Ramos (cell line): ENCODE results near the gene NRXN2.

Source experiments
- in situ Hi-C: fragments of 300-500 bp; cut with MboI; formaldehyde crosslinking; loops from one replicate; pipeline ENCODE4 v1.14.3; 2022; ENCODE audit warnings: low sequenced_read_pairs; ENCODE audit not compliant: unreplicated experiment

Gene NRXN2

DNA sequence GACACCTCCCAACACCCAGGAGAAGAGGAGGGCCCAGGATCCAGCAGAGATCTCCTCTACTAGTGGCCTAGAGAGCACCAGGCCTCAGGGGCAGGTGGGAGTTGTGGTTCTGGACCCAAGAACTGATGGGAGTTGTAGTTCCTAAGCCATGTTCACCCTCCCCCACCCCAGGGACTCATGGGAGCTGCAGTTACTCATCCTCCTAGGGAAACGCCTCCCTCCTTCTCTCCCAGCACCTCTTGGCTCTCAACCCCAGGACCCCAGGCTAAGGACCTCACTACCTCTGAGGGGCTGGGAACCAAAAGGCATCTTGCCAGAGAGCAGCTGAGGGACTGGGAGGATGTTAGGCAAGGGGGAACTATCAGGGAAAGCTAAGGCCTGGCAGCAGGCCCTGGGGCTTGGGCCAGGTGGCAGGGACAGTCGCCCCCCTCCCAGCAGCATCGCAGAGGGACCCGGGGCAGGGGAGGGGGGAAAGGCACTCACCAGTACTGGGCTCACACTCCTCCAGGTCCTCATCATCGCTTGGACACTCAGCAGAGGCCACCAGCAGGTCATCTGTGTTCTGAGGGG, 103.1 kb downstream of the NRXN2 start:
- in situ Hi-C loops = no loop called here

DNA sequence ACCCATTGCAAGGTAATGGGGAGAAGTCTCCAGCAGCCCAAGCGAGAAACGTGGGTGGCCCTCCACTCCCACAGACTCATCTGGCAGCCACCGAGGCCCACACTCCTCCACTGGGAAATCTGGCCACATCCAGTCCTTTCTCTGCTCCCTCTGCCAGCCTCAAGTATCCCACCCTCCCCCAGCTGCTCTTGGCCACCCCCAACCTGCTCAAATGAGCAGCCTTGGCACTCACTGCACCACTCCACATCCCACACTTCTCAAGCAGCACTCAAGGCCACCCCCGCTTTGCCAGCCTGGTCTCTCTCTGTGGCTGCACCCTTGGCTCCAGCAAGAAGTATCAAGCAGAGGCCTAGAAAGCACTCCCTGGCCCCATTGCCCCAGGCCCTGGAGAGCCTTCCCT, 103.8 kb downstream of the NRXN2 start:
- in situ Hi-C loops = no loop called here

GRCh38 chr11:64616817-64617216, 106.2 kb downstream of the NRXN2 start:
- in situ Hi-C loops = no loop called here

DNA sequence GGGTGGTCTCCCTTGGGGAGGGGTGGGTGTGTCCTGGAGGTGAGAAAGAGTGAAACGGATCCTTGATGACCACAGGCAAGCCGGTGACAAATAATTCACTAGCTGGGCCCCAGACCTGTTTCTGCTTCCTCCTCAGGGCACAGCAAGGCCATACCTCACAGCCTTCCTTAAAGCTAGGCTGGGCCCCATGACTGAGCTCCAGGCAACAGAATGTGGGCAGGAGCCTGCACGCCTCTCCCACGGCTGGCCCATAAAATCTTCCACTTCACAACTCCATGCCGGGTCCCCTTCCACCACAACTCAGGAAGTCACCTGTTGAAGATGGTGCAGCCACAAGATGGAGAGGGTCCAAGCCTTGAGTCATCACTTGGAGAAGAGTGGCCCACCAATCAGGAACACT, 108.1 kb downstream of the NRXN2 start:
- in situ Hi-C loops = no loop called here

DNA sequence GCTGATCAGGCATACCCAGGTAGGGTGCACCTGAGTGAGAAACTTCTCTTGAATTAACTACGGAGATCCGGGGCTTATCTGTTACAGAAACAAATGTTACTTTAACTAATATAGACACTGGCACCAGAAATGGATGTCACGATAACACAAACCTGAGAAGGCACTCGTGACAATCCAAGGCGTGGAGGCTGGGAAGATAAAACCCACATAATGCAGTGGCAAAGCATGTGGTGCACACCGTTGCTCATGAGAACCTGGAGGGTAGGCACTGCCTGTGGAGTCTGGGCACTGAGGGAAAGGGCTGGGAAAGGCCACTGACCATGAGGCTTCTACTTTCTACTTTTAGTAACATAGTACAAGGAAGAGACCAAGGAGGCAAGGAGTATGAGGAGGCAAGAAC, 109.3 kb downstream of the NRXN2 start:
- in situ Hi-C loops = no loop called here

DNA sequence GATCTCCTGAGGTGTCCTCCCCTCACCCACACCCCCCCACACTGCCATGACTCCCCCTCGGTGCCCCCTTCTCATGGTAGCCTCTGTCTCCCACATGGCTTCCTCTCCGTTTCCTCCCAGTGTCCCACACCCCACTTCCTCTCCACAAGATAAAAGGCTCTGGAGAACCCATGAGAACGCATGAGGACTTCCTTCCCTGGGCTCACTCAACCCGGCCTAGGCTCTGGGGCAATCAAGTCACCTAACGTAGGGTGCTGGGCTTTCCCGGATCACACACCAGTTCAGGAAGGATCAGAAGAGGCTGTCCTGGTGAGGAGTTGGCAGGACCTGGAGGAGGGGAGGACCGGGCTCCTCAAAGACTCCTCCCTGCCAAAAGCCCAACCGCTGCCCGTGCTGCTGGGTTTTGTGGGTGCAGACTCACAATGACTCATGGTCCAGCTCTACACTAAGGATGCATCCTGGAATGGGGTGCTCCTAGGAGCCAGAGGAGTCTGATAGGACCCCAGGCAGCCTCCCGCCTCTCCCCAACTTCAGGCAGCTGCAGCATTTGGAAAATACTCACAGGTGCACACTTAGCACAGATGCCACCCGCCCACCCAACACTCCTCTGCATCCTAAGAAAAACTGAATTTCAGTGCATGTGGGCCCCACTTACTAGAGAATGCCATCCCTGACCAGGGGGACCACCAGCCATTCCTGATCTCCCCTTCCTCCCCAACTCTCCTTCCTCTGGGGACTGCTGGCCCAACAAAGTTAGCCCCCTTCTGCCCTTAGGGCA, 110.9 kb downstream of the NRXN2 start:
- in situ Hi-C loops = no loop called here

DNA sequence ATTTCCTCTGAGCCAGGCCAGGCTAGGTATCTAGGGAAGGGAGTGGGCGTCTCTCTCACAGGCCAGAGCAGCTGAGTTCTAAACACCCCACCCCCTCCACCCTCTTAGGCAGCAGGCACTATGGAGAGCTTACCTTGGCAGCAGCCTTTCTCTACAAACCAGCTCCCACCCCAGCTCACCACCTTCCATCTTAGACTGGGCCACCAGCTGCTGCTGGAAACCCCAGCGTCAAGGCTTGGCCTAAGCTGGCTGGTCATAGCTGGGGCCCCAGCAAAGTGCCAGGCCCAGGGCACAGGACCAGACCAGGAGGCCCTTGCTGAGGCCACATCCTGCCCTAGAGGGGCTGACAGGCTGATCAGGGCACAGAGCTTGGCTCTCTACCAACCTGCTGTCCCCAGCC, 111.8 kb downstream of the NRXN2 start:
- in situ Hi-C loops = no loop called here

DNA sequence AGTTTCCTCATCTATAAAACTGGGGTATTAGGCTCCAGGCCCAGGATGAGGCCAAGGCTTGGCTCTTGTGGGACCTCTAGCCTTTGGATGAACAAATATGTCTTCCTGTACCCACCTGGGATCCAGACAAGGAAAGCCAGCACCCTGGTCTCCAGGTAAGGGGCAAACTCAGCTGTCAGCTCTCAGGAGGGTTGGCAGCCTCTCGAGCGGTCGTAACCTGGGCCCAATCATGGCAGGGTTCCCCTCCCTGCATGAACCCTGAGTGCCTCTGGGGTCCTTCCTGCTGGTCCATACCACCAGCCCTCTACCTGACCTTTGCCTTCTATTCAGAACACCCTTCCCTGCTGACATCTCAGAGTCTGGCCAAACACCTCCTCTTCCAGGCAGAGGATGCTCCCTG, 112.4 kb downstream of the NRXN2 start:
- in situ Hi-C loops = no loop called here

DNA sequence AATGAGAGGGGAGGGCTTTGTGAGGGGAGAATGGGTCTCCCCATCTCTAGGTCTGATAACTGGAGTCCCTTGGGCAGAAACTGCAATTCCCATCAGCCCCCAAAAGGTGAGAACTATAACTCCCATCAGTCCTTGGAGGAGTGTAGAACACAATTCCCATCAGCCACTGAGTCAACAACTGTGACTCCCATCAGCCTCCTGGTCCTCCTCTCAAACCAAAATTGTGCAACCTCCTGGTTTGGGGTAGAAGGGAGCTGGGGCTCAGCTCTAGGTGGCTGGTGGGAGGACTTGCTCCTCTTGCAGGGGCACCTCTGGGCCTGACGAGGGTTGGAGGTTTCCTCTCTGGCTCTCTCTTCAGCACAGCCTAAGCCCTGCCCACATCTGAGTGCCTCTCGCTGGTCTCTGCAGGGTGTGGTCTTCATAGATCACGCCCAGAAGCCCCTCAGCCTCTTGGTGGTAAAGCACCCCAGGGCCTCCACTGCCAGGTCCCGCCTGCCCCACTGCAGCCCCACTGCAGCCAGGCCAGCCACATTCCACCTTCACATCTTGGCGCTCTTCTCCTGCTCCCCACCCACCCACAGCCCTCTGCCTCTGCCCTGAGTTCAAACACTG, 113.5 kb downstream of the NRXN2 start:
- in situ Hi-C loops = no loop called here

DNA sequence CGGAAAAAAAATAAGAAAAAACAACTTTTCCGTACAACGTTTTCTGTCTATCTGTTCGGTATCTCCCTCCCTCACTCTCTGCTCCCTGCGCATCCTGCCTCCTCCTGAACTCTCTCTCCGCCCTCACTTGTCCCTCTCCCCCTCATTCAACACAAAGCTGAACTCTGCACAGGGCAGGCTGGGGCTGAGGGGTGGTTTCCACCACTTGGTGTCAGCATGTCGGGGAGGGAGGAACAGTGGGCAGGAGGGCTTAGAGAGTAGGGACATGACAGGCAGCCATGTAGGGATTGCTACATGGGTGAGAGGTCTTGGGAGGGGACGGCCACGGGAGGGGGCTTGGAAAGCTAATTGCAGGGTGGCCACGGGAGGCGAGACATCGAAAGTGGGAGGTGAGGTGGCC, 114.4 kb downstream of the NRXN2 start:
- in situ Hi-C loops = no loop called here

- in situ Hi-C loops = no loop called here
These were observed 115.0 kb downstream of the NRXN2 start for GRCh38 chr11:64608046-64608445.

DNA sequence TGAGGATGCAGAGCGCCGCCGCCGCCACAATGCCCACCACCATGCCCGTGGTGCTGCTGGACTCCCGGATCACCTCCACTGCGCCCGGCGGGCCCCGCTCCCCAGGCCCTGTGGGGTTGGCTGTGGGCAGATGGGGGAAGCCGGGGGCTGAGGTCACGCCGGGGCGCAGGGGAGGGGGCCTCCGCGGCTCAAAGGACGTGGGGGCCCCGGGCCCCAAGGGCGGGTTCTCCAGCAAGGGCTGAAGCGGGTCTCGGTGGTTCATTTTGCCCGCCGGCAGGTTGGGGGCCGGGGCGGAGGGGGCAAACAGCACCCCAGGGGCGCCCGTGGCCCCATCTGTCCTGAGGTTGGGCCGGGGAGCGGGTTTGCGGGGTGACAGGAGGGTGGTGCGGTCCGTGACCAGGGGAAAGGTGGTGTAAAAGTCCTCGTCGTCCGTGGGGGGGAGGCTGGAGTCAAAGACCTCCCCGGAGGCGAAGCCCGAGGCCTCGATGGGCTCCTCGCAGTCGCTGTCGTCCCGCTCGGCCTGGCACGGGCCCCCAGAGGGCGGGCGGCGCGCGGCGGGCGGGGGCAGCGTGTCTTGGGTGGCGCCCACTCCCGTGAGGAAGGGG, 115.5 kb downstream of the NRXN2 start:
- in situ Hi-C loops = no loop called here

DNA sequence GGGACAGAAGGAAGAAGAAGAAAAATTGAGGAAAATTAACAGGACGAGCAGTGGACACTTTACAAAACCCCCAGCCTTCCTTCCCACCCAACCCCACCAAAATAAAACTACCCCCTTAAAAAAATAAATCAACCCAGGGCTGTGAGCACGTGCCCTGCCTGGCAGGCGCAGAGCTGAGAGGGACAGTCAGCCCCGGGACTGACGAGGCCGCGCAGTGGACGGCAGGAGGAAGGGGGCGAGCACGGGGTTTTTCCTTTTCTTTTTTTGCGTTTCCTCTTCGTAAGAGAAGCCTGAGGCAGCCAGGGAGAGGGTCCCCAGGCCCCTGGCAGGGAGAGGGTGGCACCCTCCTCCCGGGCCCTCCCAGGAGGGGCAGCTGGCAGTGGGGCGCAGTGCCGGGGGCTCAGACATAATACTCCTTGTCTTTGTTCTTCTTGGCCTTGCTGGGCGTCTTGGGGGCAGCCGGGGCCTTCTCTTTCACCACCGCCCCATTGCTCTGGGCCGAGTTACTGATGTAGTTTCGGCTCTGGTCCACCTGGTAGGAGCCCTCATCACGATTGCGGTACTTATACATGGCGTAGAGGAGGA, 116.1 kb downstream of the NRXN2 start:
- in situ Hi-C loops = no loop called here

DNA sequence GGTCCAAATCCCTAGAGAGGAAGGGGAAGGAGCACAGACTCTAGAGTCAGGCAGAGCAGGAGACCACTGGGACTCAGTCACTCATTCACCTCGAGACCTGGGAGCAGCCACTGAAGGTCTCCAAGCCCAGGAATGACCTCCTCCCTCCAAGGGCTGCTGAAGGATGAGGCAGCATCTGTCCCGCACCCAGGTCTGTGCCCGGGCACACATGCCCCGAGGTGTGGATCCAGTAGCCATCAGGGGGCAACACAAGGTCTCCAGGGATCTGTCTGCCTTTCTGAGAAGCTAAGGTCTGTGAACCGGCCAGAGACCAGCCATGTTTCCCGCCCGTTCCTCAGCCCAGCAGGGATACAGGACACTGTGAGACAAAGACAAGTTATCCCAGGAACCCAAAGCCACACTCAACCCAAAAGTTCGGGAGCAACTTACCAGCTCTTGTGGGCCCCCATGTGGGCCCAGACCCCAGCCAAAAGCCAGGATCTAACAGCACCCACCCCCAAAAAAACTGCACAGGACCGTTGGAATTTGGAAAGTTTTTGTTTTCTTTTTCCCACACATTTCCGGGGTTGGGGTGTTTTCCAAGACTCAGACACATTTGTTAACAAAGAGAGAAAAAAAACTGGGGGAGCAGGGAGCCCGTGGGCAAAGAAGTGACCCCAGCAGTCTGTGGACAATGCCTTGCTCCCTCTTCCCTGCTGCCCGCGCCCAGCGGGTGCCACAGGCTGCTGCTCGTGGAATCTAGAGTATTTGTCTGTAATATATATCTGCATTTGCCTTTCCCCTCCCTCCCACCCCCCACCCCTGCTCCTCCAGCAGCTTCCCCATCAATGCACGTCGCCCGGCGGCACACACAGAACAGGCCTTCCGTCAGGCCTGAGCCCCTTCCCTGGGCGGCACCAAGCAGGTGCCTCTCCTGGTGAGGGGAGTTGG, 117.1 kb downstream of the NRXN2 start:
- in situ Hi-C loops = no loop called here

DNA sequence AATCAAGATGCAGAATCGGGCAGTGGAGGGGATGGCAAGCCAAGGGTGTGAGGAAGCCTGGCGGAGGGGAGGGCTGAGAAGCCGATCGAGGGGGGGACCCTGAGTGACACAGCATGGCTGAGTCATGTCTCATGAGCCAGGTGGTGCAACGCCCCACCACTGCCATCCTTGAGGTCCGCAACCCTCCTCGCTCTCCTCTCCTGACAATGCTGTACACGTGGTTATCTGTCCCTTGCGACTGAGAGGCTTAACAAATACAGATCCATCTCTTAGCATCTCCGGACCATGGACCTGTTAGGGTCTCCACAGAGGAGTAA, 117.8 kb downstream of the NRXN2 start:
- in situ Hi-C loops = no loop called here

DNA sequence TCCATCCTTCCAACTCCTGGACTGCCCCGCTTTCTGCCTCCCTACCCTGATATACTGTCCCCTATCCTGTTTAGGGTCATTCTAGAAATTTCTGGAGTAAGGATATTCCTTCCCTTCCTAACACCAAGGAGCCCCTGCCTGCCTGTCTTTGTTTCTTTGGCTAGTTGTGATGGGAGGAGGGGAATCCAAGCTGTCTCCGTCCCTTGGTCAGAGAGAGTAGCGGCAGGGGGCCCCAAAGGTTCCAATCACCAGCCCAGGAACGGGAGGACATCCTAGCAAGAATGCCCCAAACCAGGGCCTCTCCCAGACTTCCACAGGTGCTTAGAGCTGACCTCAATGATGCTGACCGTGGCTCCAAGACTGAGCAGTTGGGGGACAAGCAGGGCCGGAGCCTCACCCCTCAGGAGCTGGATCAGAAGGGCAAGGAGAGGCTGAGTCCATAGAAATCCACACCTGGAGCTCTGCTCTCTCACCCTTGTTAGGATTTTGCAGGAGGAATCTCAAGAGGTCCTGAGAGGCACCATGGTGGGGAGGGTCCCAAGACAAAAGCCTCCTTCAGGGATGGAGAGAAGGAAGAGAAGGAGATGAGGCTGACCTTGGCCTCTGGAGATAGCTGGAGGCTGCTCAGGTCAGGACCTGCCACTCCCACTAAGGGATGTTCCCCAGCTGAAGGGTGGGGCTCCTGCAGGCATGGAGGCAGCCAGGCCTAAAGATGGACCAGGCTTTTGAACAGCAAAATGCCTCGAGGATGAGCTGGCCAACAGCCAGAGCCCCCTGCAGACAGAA, 118.3 kb downstream of the NRXN2 start:
- in situ Hi-C loops = no loop called here

DNA sequence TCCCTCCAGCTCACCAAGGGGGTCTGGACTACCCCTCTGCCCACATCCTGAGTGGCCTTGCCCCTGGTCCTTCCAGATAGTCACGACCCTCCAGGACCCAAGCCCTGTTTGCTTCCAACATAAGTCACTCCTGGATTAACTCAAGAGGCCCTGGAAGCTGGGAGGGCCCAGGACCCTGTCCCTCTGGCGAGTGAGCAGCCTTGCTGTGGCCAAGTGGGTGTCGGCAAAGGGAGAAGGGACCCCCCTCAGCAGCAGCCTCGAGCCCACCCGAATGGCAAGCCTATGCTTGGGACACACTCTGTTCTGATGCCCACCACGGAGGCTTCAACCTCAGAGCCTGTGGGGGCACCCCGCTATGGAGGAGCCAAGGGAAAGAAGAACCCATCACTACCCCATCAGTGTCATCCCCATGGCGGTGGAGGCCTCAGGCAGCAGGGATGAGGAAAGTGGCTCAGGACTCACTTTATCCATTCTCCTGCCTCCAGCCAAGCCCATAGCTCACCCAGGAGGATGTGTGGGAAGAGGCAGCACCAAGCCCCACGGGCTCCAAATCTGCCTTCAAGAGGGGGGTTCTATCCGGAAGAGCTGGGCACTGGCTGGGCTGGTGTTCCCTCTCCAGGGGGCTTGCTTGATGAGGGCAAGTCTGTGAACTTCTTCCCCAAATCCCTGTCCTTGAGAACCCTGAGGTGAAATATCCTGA, 119.4 kb downstream of the NRXN2 start:
- in situ Hi-C loops = no loop called here

GRCh38 chr11:64602466-64603070, 120.4 kb downstream of the NRXN2 start:
- in situ Hi-C loops = no loop called here
